PC-9 (cell line): ENCODE measurements around the gene PUDP. TPM values are rescaled to one million over a fixed set of nuclear protein-coding genes. Genes with fewer than 3 reads are reported as not detected.

Experiments
- BruUV-seq: library from RNA; stranded (reverse); fragments of 400-500 nt; replicated peaks from 2 replicates; lab custom pipeline; 2021; lab: Mats Ljungman, UMichigan
- CTCF ChIA-PET: fragments of 300-600 bp; sonication (Branson Sonifier 250); formaldehyde crosslinking; loops from one replicate; lab custom pipeline; 2022; ENCODE audit warnings: antibody characterized with exemption; lab: Charles Lee
- POLR2A ChIA-PET: fragments of 300-600 bp; sonication (Branson Sonifier 250); formaldehyde crosslinking; loops from one replicate; lab custom pipeline; 2022; ENCODE audit warnings: antibody characterized with exemption; ENCODE audit not compliant: unreplicated experiment; lab: Charles Lee
- DNase-seq, 2 experiments: peaks; one replicate each; pipeline versions ENCODE4 v3.0.0 to v3.0.0-alpha.2; 2015 to 2022; ENCODE audit warnings: mixed read lengths in 1 of 2
- H2AFZ ChIP-seq: fragments of 200-600 bp; sonication (generic); 2 replicates; pipeline ENCODE4 v1.8.1; 2017; ENCODE audit warnings: antibody characterized with exemption
- H3F3A ChIP-seq: fragments of 200-600 bp; sonication (generic); 2 replicates; pipeline ENCODE4 v1.8.1; 2017; ENCODE audit warnings: antibody characterized with exemption, mild to moderate bottlenecking, low read depth; ENCODE audit not compliant: insufficient read depth
- H3K27ac ChIP-seq: fragments of 200-600 bp; sonication (generic); 2 replicates; pipeline ENCODE4 v1.6.1; 2016; ENCODE audit warnings: mixed run types
- H3K27me3 ChIP-seq: fragments of 200-600 bp; sonication (generic); 2 replicates; pipeline ENCODE4 v1.6.1; 2016; ENCODE audit warnings: low read depth, mixed run types; ENCODE audit not compliant: insufficient read depth
- H3K36me3 ChIP-seq: fragments of 200-600 bp; sonication (generic); 2 replicates; pipeline ENCODE4 v1.6.1; 2016; ENCODE audit warnings: low read depth, mixed run types
- H3K4me1 ChIP-seq: fragments of 200-600 bp; sonication (generic); replicated peaks from 2 replicates; pipeline ENCODE4 v1.6.1; 2016; ENCODE audit warnings: mixed run types; ENCODE audit not compliant: insufficient read depth
- H3K4me2 ChIP-seq: fragments of 200-600 bp; sonication (generic); 2 replicates; pipeline ENCODE4 v1.6.1; 2017; ENCODE audit warnings: mixed run types
- H3K4me3 ChIP-seq: fragments of 200-600 bp; sonication (generic); 2 replicates; pipeline ENCODE4 v1.6.1; 2016; ENCODE audit warnings: mixed run types
- H3K79me2 ChIP-seq: fragments of 200-600 bp; sonication (generic); 2 replicates; pipeline ENCODE4 v1.6.1; 2017; ENCODE audit warnings: low read depth, mixed run types
- H3K9me2 ChIP-seq: fragments of 200-600 bp; sonication (generic); 2 replicates; pipeline ENCODE4 v1.8.1; 2017; ENCODE audit warnings: mild to moderate bottlenecking; ENCODE audit not compliant: insufficient read depth
- H3K9me3 ChIP-seq: fragments of 200-600 bp; sonication (generic); 2 replicates; pipeline ENCODE4 v1.8.1; 2016; ENCODE audit warnings: low read depth; ENCODE audit not compliant: insufficient read depth
- H4K20me1 ChIP-seq: fragments of 200-600 bp; sonication (generic); 2 replicates; pipeline ENCODE4 v1.8.1; 2017; ENCODE audit not compliant: insufficient read depth
- EZH2 ChIP-seq: fragments of 200-600 bp; sonication (generic); IDR thresholded peaks from 2 replicates; pipeline ENCODE4 v1.8.0; 2017; ENCODE audit warnings: antibody characterized with exemption, low read depth
- intact Hi-C: fragments of 100-400 bp; cut with micrococcal nuclease; formaldehyde crosslinking; loops from one replicate; pipeline ENCODE4 v1.10.0; 2022; ENCODE audit not compliant: unreplicated experiment
- total RNA-seq: library from RNA; stranded (reverse); gene quantifications from 2 replicates; pipeline ENCODE4 v1.2.3, GENCODE V29; 2021
- TF ChIP-seq, protein P1 (sequence below): fragments of 200-600 bp; sonication (generic); conservative IDR thresholded peaks from 2 replicates; pipeline ENCODE4 v1.6.1; 2017; ENCODE audit warnings: mixed run types, antibody characterized with exemption, mild to moderate bottlenecking, moderate library complexity

The PUDP gene
- total RNA-seq, 1 experiment from 2014 or later: 24.9 TPM

DNA sequence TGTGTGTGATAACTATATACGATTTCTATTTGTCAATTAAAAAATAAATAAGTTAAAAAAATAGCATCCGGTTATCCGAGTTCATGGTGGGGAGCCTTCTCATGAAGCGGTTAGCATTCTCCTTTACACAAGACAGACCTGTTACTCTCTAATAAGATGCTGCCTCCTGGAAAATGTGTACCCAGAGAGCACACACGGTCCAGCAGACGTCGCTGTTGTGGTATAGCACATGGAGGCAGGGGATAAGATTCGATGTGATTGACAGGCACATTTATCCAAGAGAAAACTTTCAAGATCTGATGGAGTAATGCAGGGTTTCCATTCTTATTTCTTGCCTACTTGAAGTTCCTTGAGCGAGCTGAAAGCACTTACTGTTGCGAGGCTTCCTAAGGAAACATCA is 63.1 kb downstream of the PUDP start:
- DNase-seq: no peak
- no peaks in the 10 kb centered on the region for H4K20me1 ChIP-seq
- H3K4me1 ChIP-seq: peaks cover 17% of the 10 kb centered on the region
- H3F3A ChIP-seq: peaks cover 13% of the 10 kb centered on the region
- H3K4me2 ChIP-seq: no peak overlapping the region
- no TSS peak for BruUV-seq
- peaks cover 16% of the 10 kb centered on the region for H3K79me2 ChIP-seq
- ChIA-PET POLR2A (no interaction called here), CTCF (no interaction called here)
- peak overlapping the region; percentile 73; the same call in 1 of the 2 replicates for H3K27ac ChIP-seq
- H2AFZ ChIP-seq: no peak overlapping the region
- H3K9me3 ChIP-seq: no peaks in the 10 kb centered on the region
- intact Hi-C loops: loop anchor here (1.0 kb wide), 1 partner anchor 47 kb away; no protein-coding TSS in a partner anchor
- no peak overlapping the region for H3K4me3 ChIP-seq
- H3K27me3 ChIP-seq: no peaks in the 10 kb centered on the region
- TF ChIP-seq EZH2: no peak
- TF ChIP-seq, protein P1, sequence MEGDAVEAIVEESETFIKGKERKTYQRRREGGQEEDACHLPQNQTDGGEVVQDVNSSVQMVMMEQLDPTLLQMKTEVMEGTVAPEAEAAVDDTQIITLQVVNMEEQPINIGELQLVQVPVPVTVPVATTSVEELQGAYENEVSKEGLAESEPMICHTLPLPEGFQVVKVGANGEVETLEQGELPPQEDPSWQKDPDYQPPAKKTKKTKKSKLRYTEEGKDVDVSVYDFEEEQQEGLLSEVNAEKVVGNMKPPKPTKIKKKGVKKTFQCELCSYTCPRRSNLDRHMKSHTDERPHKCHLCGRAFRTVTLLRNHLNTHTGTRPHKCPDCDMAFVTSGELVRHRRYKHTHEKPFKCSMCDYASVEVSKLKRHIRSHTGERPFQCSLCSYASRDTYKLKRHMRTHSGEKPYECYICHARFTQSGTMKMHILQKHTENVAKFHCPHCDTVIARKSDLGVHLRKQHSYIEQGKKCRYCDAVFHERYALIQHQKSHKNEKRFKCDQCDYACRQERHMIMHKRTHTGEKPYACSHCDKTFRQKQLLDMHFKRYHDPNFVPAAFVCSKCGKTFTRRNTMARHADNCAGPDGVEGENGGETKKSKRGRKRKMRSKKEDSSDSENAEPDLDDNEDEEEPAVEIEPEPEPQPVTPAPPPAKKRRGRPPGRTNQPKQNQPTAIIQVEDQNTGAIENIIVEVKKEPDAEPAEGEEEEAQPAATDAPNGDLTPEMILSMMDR: no peak
- H3K36me3 ChIP-seq: no peaks in the 10 kb centered on the region
- no peaks in the 10 kb centered on the region; the same call in 1 of the 2 replicates for H3K9me2 ChIP-seq

GRCh38 chrX:7083468-7084396 is 64.2 kb downstream of the PUDP start:
- Histone ChIP-seq H3K9me3 (no peaks in the 10 kb centered on the region), H3K9me2 (no peaks in the 10 kb centered on the region; the same call in 1 of the 2 replicates), H3F3A (peaks cover 13% of the 10 kb centered on the region), H3K27ac (peak overlapping the region; percentile 73), H4K20me1 (no peaks in the 10 kb centered on the region), H3K4me3 (no peak overlapping the region), H3K4me1 (peaks cover 17% of the 10 kb centered on the region), H3K27me3 (no peaks in the 10 kb centered on the region), H3K4me2 (peak overlapping the region; percentile 39), H3K79me2 (peaks cover 14% of the 10 kb centered on the region; the same call in 1 of the 2 replicates), H2AFZ (no peak overlapping the region), H3K36me3 (no peaks in the 10 kb centered on the region)
- ChIA-PET CTCF (interaction anchor here (0.6 to 0.7 kb wide), 2 partner anchors 108 to 287 kb away, joined by 3 to 4 read pairs; no protein-coding TSS in a partner anchor), POLR2A (no interaction called here)
- DNase-seq: peak; percentile 51 to 95
- TF ChIP-seq, protein P1: no peak
- no peak for TF ChIP-seq EZH2
- no TSS peak for BruUV-seq
- intact Hi-C loops: loop anchor here (1.0 kb wide), 1 partner anchor 49 kb away; no protein-coding TSS in a partner anchor

DNA sequence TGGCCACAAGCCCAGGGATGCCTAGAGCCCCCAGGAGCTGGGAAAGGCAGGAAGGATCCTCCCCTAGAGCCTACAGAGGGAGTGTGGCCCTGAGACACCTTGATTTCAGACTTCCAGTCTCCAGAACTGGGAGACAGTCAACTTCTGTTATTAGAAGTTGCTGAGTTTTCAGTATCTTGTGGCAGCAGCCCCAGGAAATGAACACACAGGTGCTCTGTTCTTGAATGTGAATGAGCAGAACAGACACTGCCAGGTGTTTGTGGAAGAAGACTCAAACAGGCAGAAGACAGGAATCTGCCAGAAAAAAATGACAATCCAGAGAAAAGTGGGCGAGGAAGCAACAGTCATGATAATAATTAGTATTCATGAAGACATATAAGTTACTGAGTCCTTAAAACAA is 64.9 kb downstream of the PUDP start:
- no peak overlapping the region for H3K4me2 ChIP-seq
- no peaks in the 10 kb centered on the region for H3K36me3 ChIP-seq
- peaks cover 13% of the 10 kb centered on the region for H3F3A ChIP-seq
- ChIA-PET POLR2A (no interaction called here), CTCF (no interaction called here)
- H3K4me3 ChIP-seq: no peak overlapping the region
- no peaks in the 10 kb centered on the region; the same call in 1 of the 2 replicates for H3K9me2 ChIP-seq
- H3K79me2 ChIP-seq: peaks cover 16% of the 10 kb centered on the region; the same call in 1 of the 2 replicates
- H3K27me3 ChIP-seq: no peaks in the 10 kb centered on the region
- H4K20me1 ChIP-seq: no peaks in the 10 kb centered on the region
- BruUV-seq: no TSS peak
- intact Hi-C loops: no loop called here
- no peak for DNase-seq
- no peak overlapping the region for H2AFZ ChIP-seq
- peak overlapping the region; percentile 73 for H3K27ac ChIP-seq
- H3K4me1 ChIP-seq: peaks cover 17% of the 10 kb centered on the region
- TF ChIP-seq EZH2: no peak
- no peaks in the 10 kb centered on the region for H3K9me3 ChIP-seq
